Activated CD4-positive, CD25-positive, alpha-beta regulatory T cell treated with anti-CD3 and anti-CD28 coated beads, Interleukin-2, amount 50 U/mL, for 24 hours (primary cell): ENCODE data around the gene CRACDL.

Experiments
- ATAC-seq, 2 donors: fragments of 150-1000 bp; cut with Tn5 transposase; one replicate each; pipeline ENCODE4 v1.10.0; 2021; ENCODE audit warnings: mild to moderate bottlenecking in 1 of 2, moderate library complexity in 1 of 2

The CRACDL gene

DNA sequence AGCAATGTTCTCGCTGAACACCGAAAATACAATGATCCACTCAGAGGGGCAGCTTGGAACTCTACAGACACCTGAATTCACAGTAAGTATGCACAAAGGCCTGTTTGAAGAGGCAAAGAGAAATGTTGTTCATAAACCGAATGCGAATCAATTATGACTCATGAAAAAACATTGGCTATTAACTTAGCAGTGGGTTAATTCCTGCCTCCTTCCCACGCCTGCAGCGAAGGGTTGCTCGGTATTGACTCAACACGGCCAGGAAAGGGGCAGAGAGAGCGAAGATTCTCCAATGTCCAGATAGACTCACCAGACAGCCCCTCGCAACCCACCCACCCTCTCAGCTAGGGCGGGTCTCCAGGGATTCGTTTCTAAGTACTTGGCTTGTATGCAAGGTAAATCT lies 9.4 kb downstream of the CRACDL start:
- ATAC-seq, result no peak

DNA sequence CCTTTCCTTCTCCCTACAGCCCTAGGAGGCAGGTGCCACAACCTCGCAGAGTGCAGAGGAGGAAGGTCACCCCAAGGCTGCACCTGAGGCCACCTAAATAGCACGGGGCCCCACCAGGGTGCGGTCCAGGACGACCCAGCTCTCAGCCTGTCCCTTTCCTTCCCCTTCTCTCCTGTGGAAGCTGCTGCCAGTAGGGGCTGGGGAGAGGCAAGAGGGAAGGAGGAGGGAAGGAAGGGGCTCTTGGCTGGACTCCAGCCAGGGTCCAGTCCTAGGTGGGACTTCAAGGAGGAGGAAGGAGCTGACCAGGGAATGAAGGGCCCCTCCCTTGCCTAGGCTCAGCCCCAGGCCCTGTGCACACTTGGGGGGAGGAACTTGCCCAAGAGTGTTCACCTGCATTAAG lies 11.1 kb downstream of the CRACDL start:
- no peak for ATAC-seq

DNA sequence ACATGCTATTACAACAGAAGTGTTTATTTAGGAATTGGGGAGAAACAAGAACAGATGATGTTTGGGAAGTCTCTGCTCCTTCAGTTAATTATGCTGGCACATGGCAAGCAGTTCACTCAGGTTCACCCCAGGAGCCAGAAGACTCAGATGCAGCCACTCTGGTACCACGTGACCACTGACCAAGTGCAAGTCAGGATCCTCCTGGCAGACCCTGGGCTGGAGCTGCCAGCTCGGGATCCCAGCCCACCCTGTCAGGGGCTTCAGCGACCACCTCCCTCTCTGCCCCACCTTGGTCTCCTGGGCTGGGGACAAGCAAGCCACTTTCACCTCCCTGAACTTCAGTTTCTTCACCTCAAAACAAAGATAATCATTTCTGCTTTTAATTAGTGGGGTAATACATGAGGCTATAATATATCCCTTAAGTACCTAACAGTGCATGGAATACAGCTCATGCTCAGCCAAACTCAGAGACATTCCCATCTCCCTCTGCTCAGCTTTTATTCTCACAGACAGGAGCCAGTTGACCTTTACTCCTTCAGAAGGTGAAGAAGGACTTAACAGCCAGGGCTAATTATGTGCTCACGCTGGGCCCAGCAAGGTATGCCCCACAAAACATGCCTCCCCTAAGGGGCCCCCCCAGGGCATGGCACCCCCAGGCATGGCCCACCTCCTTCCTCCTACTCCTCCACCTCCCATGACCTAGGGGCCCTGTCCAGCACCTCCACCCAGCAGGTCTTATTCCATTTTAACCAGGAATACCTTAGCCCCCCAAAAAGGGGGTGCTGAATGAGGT lies 11.8 kb downstream of the CRACDL start:
- ATAC-seq, result no peak

DNA sequence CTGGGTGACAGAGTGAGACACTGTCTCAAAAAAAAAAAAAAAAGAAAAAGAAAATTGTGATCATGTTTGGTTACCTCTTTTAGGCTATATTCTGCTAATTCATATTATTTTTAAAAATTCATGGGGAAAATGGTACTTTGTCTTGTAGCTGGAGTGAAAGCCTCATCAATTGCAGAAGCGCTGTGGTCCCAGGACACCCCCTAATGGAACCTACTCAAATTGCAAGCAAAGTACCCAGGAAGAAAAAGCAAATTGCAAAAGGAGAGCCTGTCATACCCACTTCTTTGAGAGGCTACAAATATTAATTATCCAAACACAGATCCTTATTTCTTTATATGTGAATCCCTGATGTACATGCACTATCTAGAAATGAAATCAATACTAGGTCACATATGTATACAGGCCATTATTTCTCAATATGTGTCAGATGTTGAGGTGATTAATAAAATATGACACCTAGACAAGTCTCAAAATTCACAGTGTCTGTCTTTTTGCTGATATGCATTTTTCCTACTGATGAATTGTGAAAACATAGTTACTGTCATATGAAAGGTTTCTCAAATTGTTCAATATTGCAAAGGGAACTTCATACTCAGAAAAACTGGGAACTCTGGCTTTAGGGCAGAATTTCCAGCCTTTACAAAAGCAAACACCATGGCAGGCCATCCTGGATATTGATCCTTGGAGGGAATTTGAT lies 12.6 kb downstream of the CRACDL start:
- ATAC-seq, result no peak

DNA sequence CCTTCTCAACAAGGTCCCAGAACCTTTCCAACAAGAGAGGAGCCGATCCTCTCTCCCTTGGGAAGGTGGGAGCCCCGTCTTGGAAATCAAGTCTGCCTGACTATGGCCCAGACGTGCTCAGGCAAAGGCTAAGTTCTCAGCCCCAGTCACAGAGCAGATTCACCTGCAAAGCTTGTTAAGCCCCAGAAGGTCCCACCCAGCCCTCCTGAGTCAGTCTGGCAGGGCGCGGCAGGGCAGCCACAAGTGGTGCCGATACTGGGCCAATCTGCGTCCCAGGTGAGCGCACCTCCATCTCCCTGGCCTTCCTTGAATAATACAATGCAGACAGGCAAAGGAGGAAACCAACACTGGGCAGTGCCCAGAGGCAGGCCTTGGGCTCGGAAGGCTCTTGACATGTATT lies 15.0 kb downstream of the CRACDL start:
- ATAC-seq, result no peak

DNA sequence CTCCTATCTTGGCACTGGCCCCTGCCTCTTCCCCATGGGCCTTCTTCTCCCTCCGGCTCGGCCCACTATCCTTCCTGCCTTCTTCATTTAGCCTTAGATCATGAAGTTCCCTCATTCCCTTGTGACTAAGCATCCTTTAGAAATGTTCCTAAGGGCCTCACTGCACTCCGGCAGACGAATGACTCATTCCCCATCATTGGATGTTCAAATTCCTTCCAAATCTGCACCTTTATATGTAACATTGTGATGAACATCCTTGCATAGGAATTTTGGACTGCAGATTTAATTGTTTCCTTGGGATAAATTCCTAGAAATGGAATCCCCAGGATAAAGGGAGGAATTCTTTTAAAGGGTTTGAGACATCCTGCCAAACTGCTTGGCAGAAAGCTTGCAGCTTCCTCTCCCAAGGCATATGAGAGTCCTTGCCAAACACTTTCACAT lies 19.0 kb downstream of the CRACDL start:
- no peak for ATAC-seq

GRCh38 chr2:98915751-98916358 lies 20.2 kb downstream of the CRACDL start:
- ATAC-seq, result no peak

DNA sequence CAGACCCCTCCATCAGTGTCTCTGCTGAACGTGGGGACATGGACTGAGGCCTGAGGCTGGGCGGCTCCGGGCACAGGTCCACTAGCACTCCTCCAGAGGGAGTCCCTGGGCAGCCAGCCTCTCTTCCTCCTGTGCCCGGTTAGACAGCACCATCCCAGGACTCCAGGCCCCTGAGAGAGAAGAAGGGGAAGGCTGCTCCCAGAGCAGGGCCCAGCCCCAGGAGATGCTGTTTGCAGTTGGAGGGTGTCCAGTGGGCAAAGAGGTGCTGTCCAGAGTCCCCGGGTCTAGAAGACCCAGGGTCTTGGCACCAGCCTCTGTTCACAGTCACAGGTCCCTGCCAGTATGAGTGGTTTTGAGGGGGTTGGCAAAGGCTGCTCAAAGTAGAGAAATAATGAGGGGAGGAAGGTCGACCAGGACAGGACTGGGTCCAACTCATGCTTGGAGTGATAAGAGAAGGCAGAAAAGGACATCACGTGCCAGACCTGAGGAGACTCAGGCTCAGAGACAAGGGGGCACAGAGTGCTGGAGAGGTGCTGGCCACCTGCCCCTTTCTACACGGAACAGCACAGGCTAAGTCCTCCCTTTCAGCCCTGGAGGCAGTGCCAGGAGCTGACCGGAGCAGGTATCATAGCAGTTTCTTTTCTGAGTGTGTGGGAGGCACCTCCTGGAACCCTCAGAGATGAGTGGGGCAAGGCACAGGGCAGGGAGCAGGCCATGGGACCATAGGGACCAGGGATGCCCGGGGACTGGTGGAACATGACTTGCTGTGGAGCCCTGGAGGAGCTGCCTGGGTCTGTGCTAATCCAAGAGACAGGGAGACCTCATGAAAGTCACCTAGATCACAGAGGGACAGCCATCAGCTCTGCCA lies 21.1 kb downstream of the CRACDL start:
- ATAC-seq, result no peak

DNA sequence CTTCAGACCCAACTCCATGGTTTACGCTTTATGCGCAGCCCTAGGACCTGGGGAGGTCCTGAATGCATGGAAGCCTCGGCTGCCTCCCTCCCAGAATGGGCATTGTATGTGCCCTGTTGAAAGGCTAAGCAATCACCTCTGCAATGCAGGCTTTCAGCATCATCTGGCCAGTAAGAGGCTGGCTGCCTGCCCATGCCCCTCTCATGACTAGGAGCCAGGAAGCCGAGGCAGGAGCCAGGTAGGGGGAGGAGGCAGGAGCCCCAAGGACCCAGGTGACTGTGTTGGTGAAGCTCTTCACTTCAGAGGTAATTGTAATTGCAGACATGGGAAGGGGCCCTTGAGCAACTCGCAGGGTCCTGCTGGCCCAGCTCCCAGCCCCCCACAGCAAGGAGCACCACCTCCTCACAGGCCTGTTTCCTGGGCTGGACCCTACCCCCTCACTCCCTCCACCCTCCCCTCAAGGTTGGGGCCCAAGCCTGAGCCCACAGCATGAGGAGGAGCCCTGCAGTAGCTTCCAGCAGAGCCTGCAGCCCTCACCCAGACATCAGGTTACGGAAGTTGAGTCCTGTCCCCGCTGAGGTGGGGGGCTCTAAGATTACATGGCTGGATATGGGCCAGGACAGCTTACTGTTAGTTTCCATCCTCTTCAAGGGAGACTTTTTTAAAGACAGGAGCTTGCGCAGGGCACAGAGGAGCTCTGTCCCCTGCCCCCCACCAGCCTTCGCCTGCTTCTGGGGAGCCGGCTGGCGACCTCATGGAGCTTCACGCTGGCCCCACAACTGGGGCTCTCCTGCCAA lies 21.9 kb downstream of the CRACDL start:
- ATAC-seq, result no peak

DNA sequence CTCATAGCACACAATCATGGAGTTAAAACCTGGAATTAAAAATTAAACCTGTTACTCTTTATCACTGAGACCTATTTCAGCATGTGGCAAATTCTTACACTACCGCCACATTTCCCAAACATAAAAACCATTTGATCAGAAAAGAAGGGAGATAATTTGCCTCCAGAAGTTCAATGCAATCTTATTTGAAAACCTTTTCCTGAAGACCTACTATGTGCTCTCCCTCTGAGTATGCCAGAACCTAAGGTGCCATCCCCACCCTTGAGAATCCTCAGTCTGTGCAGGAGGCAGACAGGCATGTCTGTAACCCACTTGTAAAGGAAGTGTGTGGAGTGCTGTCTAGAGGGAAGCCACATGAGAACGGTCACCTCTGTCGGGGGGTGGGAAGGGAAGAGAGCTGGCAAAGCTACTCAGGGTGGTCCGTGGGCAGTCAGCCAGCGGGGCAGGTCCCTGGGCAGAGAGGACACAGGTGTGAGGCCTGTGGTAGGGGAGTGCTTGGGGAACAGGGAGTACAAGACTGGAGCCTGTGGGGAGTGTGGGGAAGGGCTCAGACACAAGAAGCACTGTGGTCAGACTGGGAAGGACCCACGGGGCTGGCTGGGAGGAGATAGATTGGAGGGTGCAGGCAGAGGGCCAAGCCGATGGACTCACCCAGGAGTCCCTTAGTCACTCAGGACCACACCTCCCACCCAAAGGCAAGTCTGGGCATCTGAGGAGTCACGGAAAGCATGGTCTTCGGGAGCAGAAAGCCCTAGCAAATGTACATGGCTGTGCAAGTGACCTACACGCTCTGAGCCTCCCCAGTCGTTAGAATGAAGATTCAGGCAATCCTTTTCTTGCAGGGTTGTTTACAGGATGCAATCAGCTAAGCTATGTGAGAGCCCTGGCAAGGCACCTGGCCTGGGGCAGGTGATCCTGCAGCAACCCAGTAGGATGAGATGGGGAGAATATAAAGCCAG lies 22.8 kb downstream of the CRACDL start:
- ATAC-seq, result no peak

- ATAC-seq, result no peak
These were observed 23.7 kb downstream of the CRACDL start for GRCh38 chr2:98912221-98912851.

DNA sequence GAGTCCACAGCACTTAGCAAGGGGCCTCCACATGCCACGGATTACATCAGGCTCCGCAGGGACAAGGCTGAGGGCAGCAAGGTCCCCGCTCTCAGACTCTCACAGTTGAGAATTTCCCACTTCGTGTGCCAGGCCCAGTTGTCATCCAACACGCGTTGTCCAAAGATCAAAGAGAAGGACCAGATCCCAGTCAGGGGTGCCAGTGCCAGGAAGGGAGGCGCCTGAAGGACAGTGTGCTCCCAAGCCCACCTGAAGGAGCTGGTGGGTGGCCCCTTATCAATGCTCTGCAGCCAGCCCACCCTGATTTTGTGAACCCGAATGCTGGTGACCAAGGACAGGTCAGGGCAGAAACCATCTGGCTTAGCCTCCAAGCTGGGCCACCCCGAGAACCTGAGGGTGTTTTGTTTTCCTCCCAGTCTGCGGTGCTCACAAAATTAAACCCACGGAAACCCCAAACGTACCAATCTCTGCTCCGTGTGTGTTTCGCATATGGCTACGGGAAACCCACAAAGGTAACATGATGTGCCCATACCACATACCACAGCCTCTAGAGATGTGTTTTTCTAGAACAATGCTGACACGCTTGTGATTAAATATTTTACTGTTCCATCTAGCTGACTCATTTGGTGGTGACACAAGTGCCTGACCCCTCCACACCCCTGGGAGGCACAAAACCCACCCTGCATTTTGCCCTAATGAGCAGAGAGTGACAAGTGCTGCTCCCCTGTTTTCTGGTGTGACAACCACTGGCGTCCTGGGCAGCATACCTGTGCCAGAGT lies 24.5 kb downstream of the CRACDL start:
- ATAC-seq, result peak in 1 of 2 donors; percentile 26

GRCh38 chr2:98911126-98911375 lies 25.0 kb downstream of the CRACDL start:
- no peak for ATAC-seq

DNA sequence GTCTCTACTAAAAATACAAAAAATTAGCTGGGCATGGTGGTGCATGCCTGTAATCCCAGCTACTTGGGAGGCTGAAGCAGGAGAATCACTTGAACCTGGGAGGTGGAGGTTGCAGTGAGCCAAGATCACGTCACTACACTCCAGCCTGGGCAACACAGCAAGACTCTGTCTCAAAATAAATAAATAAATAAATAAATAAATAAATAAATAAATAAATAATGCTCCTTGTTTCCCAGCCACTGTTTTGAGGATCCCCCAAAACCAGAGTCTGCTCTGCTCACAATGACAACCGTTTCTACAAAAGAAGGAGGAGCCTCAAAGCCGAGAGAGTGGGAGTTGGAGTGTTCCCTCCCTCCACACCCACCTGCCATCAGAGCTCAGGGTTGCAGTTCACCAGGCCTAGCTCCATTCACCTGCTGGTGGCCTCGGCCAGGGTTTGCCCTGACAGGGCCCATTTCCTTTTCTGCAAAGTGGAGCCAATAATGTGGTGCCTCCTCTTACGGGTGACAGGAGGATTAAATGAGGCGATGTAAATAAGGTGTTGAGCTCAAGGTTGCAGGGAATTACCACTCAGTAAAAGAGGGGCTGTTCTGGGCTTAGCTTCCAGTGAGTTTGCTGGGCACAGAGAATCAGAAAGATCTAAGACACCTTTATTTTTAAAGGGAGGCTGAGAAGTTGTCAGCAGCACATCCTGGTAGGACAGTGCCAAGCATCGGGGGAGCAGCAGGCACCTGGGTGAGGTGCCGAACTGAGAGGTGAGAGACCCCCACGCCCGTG lies 25.5 kb downstream of the CRACDL start:
- ATAC-seq, result no peak

DNA sequence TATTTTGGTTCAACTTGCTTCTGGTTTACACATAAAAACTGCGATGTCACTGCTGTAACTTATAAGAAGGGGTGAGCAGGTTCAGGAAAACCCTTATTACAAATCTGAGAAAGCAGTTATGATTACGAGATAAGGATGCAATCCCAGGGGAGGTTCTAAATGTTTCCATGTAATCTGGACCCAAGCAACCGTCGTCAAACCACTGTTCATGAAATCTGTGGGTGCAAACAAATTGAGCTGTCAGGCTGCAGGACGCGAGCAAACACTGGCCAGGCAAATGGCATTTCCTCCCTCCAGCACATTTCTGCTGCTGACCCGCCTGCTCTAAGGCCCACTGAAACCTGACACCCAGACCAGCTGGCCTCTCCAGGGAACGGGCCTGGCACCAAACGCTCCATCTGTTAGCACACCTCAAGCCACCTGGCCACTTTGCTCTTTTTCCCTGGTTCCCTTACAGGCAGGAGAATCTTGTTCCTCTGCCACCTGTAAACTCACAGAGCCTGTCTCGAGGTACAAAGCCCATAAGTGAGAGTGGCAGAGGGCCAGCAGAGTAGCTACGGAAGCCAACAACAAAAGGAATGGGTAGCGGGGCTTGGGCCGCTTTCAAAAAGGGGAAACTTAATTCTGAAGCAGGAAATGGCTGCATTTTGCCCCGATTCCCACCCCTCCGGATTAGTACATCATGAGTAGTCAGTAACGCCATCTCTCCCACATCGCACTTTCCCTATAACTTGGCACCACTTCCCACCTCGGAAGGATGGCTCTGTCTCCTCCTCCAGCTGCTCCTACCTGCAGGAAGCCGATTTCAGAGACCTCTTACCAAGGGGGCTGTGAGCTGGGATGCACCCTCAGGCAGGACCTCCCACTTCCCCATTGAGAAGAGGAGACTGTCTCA lies 26.5 kb downstream of the CRACDL start:
- no peak for ATAC-seq

- ATAC-seq, result no peak
These were observed 27.1 kb downstream of the CRACDL start for GRCh38 chr2:98908931-98909316.

- no peak for ATAC-seq
These were observed 27.8 kb downstream of the CRACDL start for GRCh38 chr2:98907966-98908905.
